GM12891 (cell line): ENCODE results near the gene ZNF346.

Experiments
- PAX5 ChIP-seq: IDR thresholded peaks from 2 replicates; pipeline ENCODE4 v1.6.1; 2011; ENCODE audit warnings: low read length, moderate library complexity, mild to moderate bottlenecking; ENCODE audit not compliant: insufficient read depth, severe bottlenecking
- POLR2A ChIP-seq: IDR thresholded peaks from 2 replicates; pipeline ENCODE4 v1.6.1; 2011; ENCODE audit warnings: low read depth, low read length, control low read depth
- POLR2AphosphoS5 ChIP-seq: IDR thresholded peaks from 2 replicates; pipeline ENCODE4 v1.6.1; 2011; ENCODE audit warnings: low read depth, low read length, control low read depth
- SPI1 ChIP-seq: IDR thresholded peaks from 2 replicates; pipeline ENCODE4 v1.6.1; 2011; ENCODE audit warnings: low read depth, low read length, control low read depth
- TAF1 ChIP-seq: IDR thresholded peaks from 2 replicates; pipeline ENCODE4 v1.6.1; 2011; ENCODE audit warnings: low read depth, low read length, control low read depth

- TF ChIP-seq POLR2AphosphoS5, result no peak
- no peak for TF ChIP-seq POLR2A
- no peak for TF ChIP-seq TAF1
- TF ChIP-seq SPI1, result no peak
- TF ChIP-seq PAX5, result no peak
Measured at GRCh38 chr5:177004961-177005360, 17.5 kb upstream of the ZNF346 start.
